Measurements from ENCODE around the gene SCN5A.

- no peak for TF ChIP-seq POLR2AphosphoS5 (IDR thresholded peaks at IDR 0.05; ENCODE audit: borderline replicate concordance, low read depth, low read length)
- TF ChIP-seq EZH2 (IDR thresholded peaks at IDR 0.05), result no peak
- no peak for TF ChIP-seq FOXP2 (optimal IDR thresholded peaks at IDR 0.05; ENCODE audit: control extremely low read depth, extremely low read length, insufficient read depth)
Observed at GRCh38 chr3:38564631-38565338, 84.7 kb downstream of the SCN5A start.
